ENCODE data around the gene N4BP2.

GRCh38 chr4:40140196-40140595 is 83.5 kb downstream of the N4BP2 start:
- TF ChIP-seq CTCF (IDR thresholded peaks at IDR 0.05; ENCODE audit: poor library complexity) (no peak), EZH2phosphoT487 (IDR thresholded peaks at IDR 0.05; ENCODE audit: low read depth, severe bottlenecking, unreplicated experiment) (no peak), EZH2 (IDR thresholded peaks at IDR 0.05; ENCODE audit: borderline replicate concordance) (no peak)

Measured in hepatocyte (in vitro differentiated cells).